ENCODE data around the gene SOX5.

The SOX5 gene

DNA sequence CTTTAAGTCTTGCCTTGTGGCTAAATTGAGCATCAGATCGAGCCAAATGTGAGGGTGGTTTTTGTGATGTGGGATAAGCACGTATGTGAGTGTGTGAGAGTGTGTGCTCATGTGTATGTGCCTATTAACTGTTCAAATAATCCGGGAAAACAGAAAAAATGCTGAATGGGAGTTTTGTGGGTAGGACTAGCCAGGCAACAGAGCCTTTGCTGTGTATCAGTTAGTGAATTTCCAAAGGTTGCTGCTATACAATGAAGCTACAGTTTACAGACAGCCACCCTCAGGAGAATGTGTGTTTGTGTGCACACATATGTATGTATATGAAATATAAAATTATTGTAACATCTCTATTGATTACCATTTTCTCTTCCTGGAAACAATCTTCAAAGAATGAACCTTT is 154.0 kb downstream of the SOX5 start:
- TF ChIP-seq, protein P1, sequence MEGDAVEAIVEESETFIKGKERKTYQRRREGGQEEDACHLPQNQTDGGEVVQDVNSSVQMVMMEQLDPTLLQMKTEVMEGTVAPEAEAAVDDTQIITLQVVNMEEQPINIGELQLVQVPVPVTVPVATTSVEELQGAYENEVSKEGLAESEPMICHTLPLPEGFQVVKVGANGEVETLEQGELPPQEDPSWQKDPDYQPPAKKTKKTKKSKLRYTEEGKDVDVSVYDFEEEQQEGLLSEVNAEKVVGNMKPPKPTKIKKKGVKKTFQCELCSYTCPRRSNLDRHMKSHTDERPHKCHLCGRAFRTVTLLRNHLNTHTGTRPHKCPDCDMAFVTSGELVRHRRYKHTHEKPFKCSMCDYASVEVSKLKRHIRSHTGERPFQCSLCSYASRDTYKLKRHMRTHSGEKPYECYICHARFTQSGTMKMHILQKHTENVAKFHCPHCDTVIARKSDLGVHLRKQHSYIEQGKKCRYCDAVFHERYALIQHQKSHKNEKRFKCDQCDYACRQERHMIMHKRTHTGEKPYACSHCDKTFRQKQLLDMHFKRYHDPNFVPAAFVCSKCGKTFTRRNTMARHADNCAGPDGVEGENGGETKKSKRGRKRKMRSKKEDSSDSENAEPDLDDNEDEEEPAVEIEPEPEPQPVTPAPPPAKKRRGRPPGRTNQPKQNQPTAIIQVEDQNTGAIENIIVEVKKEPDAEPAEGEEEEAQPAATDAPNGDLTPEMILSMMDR (IDR thresholded peaks at IDR 0.05; ENCODE audit: extremely low read depth, missing control alignments): no peak
- DNase-seq (ENCODE audit: low spot score): no peak

GRCh38 chr12:23781118-23781517 is 168.4 kb downstream of the SOX5 start:
- TF ChIP-seq, protein P1 (IDR thresholded peaks at IDR 0.05; ENCODE audit: extremely low read depth, missing control alignments): no peak
- no peak for DNase-seq (ENCODE audit: low spot score)

- no peak for DNase-seq (ENCODE audit: low spot score)
- TF ChIP-seq, protein P1 (IDR thresholded peaks at IDR 0.05; ENCODE audit: extremely low read depth, missing control alignments): no peak
These were observed 174.3 kb downstream of the SOX5 start for GRCh38 chr12:23775208-23775607.

DNA sequence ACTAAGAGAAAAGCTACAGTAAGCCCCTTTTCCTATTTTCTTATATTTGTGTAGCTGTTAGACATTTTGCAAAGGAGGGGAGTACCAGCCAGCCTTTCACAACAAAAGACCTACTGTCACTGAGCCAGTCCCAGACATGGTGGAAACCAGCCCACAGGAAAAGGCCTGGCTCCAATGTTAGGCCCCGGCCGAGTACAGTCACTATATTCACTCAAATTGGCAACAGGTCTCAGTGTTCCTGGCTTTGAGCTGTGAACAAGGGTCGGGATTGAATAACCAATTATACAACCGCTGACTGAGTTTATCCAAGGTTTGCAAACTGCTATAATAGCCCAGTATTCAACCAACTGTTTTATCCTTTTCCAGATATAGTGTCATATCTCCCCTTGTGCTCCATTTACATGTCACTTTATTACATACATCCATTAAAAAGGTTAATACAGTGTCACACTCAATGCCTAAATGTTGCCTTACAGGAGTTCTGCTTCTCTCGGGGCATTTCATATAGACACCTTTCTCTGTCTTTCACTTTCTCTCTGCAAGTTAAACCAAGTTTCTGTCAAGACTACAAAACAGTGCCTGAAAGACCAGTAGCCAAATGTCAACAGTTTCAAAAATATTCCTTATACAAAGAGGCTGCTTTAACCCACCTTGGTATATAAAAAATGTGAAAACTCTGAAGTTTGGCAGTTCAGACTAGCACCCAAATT is 178.1 kb downstream of the SOX5 start:
- TF ChIP-seq, protein P1 (IDR thresholded peaks at IDR 0.05; ENCODE audit: extremely low read depth, missing control alignments): no peak
- no peak for DNase-seq (ENCODE audit: low spot score)

DNA sequence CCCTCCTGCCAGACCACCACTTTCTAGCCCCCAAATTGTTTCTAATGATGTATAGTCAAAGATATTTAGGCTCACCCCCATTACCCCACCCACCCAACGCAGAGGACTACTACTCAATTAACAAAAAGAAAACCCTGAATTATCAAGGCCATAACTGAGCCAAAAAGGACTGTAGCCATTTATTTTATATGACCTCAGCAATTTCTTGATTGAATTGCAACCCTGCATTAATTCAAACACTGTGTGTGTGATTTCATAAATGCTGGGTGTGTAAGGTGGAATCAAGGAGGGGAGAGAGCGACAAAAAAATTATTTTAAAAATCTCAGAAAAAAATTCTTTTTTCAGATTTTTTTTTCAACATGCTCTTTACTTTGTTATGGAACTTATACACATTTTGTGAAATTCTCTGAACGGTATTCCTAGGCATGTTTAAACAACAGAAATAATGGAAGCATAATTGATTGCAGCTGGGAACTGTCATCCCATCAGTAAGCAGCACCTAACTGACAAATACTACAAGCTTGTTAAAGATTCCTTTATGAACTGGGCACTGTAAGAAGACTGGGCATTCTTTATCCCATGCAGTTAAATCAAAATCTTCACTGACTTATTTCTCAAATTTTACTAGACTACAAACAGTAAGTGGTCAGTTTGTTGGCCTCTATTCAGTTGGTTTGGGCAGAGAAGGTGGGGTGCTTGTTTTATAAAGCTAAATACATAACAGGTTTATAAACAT is 179.1 kb downstream of the SOX5 start:
- DNase-seq (ENCODE audit: low spot score): no peak
- TF ChIP-seq, protein P1 (IDR thresholded peaks at IDR 0.05; ENCODE audit: extremely low read depth, missing control alignments): no peak

- DNase-seq (ENCODE audit: low spot score): no peak
- TF ChIP-seq, protein P1 (IDR thresholded peaks at IDR 0.05; ENCODE audit: extremely low read depth, missing control alignments): no peak
These were observed 181.6 kb downstream of the SOX5 start for GRCh38 chr12:23767834-23768233.

- DNase-seq (ENCODE audit: low spot score): no peak
- TF ChIP-seq, protein P1 (IDR thresholded peaks at IDR 0.05; ENCODE audit: extremely low read depth, missing control alignments): no peak
These were observed 185.7 kb downstream of the SOX5 start for GRCh38 chr12:23763724-23764123.

Data from GM20000 (cell line).